Natural killer cell (primary cell): ENCODE results near the gene ELN. TPM values are rescaled to one million over a fixed set of nuclear protein-coding genes. Genes with fewer than 3 reads are reported as not detected.

Source experiments
- ATAC-seq, 3 donors: fragments of 150-1000 bp in 2 of 3; fragments of 200-7000 bp in 1 of 3; cut with Tn5 transposase; 1 replicate in 1 of 3; 2 replicates in 2 of 3; pipeline ENCODE4 v1.10.0; 2021; ENCODE audit warnings: mild to moderate bottlenecking in 2 of 3, moderate library complexity in 2 of 3
- DNase-seq, 2 donors: peaks; one replicate each; pipeline versions ENCODE4 v3.0.0 to v3.0.0-alpha.2; 2013 to 2021; ENCODE audit warnings: mixed read lengths in 1 of 2
- H3K27ac ChIP-seq: one replicate; pipeline ENCODE4 v1.5.1; 2013; ENCODE audit warnings: mild to moderate bottlenecking, low read length
- H3K27me3 ChIP-seq: one replicate; pipeline ENCODE4 v1.6.1; 2013; ENCODE audit warnings: low read length; ENCODE audit not compliant: control insufficient read depth, insufficient read depth
- H3K36me3 ChIP-seq: one replicate; pipeline ENCODE4 v1.6.1; 2013; ENCODE audit warnings: low read length; ENCODE audit not compliant: control insufficient read depth, insufficient read depth
- H3K4me1 ChIP-seq: one replicate; pipeline ENCODE4 v1.6.1; 2013; ENCODE audit warnings: low read length; ENCODE audit not compliant: control insufficient read depth, insufficient read depth
- H3K4me3 ChIP-seq: one replicate; pipeline ENCODE4 v1.5.1; 2013; ENCODE audit warnings: low read length
- H3K9me3 ChIP-seq: one replicate; pipeline ENCODE4 v1.6.1; 2013; ENCODE audit warnings: low read length; ENCODE audit not compliant: control insufficient read depth, insufficient read depth
- H3K27ac Mint-ChIP-seq, 2 donors: one replicate each; pipeline ENCODE4 v1.8.0; 2022; ENCODE audit warnings: mild to moderate bottlenecking in 2 of 2, mixed read lengths in 2 of 2, moderate library complexity in 1 of 2
- H3K27me3 Mint-ChIP-seq, 2 donors: one replicate each; pipeline ENCODE4 v1.8.0; 2022; ENCODE audit warnings: low read depth in 2 of 2, mixed read lengths in 2 of 2
- H3K36me3 Mint-ChIP-seq: one replicate; pipeline ENCODE4 v1.8.0; 2022; ENCODE audit warnings: mixed read lengths
- H3K4me1 Mint-ChIP-seq, 2 donors: one replicate each; pipeline ENCODE4 v1.8.0; 2022; ENCODE audit warnings: mixed read lengths in 2 of 2
- H3K4me3 Mint-ChIP-seq: one replicate; pipeline ENCODE4 v1.8.0; 2022; ENCODE audit warnings: mild to moderate bottlenecking, moderate library complexity, mixed read lengths
- H3K9me3 Mint-ChIP-seq, 2 donors: one replicate each; pipeline ENCODE4 v1.8.0; 2022; ENCODE audit warnings: mixed read lengths in 2 of 2
- WGBS: methylation state at CpG from one replicate; pipeline ENCODE4 v1.1.7; 2013; ENCODE audit warnings: missing lambda C conversion rate; ENCODE audit not compliant: insufficient coverage; 5-methylcytosine and 5-hydroxymethylcytosine counted together
- intact Hi-C: fragments of 100-400 bp; cut with micrococcal nuclease; formaldehyde crosslinking; loops from one replicate; pipeline ENCODE4 v1.14.2; 2022
- total RNA-seq, 4 donors: library from RNA; stranded (reverse); fragments of 120-200 nt in 1 of 4; gene quantifications; one replicate each; pipeline versions ENCODE4 v1.2.3 to v1.2.4, GENCODE V29; 2013 to 2022
- TF ChIP-seq, protein P1 (sequence below): fragments of 200-600 bp; IDR thresholded peaks from one replicate; pipeline ENCODE4 v1.8.0; 2022; ENCODE audit warnings: antibody characterized with exemption

ELN gene
- total RNA-seq, 3 donors from 2014 or later (not counting 1 experiment from before 2014, with no cell fraction given) = 0.75 TPM; not detected in 2

- H3K4me1 Mint-ChIP-seq = no peaks in the 10 kb centered on the region
- H3K27me3 Mint-ChIP-seq = peaks cover 0 to 5% of the 10 kb centered on the region in 2 donors
- no peaks in the 10 kb centered on the region for H3K9me3 ChIP-seq
- TF ChIP-seq, protein P1, sequence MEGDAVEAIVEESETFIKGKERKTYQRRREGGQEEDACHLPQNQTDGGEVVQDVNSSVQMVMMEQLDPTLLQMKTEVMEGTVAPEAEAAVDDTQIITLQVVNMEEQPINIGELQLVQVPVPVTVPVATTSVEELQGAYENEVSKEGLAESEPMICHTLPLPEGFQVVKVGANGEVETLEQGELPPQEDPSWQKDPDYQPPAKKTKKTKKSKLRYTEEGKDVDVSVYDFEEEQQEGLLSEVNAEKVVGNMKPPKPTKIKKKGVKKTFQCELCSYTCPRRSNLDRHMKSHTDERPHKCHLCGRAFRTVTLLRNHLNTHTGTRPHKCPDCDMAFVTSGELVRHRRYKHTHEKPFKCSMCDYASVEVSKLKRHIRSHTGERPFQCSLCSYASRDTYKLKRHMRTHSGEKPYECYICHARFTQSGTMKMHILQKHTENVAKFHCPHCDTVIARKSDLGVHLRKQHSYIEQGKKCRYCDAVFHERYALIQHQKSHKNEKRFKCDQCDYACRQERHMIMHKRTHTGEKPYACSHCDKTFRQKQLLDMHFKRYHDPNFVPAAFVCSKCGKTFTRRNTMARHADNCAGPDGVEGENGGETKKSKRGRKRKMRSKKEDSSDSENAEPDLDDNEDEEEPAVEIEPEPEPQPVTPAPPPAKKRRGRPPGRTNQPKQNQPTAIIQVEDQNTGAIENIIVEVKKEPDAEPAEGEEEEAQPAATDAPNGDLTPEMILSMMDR = no peak
- 85% methylated on average over 7 of the region's 7 CpGs for WGBS
- H3K27me3 ChIP-seq = no peaks in the 10 kb centered on the region
- no peaks in the 10 kb centered on the region for H3K36me3 ChIP-seq
- intact Hi-C loops = no loop called here
- no peak overlapping the region for H3K4me3 ChIP-seq
- H3K36me3 Mint-ChIP-seq = no peaks in the 10 kb centered on the region
- H3K27ac Mint-ChIP-seq = no peak overlapping the region
- ATAC-seq (no peak), DNase-seq (no peak)
- no peaks in the 10 kb centered on the region for H3K9me3 Mint-ChIP-seq
- no peaks in the 10 kb centered on the region for H3K4me1 ChIP-seq
- no peak overlapping the region for H3K27ac ChIP-seq
- no peak overlapping the region for H3K4me3 Mint-ChIP-seq
These were observed 46.0 kb upstream of the ELN start for GRCh38 chr7:73981933-73982332.

DNA sequence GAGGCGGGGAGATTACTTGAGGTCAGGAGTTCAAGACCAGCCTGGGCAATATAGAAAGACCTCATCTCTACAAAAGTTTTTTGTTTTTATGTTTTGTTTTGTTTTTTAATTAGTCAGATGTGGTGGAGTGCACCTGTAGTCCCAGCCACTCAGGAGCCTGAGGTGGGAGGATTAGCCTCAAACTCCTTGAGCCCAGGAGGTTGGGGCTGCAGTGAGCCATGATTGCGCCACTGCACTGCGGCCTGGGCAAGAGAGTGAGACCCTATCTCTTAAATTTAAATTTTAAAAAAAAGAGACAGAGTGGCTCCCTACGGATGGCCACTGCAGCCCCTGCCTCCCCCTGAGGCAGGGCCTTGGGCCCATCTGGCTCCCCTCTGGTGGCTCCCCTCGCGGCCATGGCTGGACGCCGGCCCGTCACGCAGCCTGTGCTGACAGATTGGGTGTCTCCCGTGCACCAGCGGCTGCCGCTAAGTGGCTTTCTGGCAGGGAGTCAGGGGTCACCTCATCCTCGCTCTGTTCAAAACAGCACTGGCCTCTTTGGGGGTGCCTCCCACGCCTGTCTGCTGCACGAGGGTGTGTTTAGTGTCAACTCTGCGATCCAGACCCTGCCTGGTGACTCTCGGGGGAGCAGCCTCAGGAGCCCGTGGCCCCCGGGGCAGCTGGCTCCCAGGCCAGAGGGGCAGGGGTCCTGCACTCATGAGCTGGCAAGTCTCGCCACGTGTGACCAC lies 44.4 kb upstream of the ELN start:
- H3K27ac Mint-ChIP-seq = no peak overlapping the region
- peaks cover 0 to 5% of the 10 kb centered on the region in 2 donors for H3K27me3 Mint-ChIP-seq
- H3K4me1 Mint-ChIP-seq = no peaks in the 10 kb centered on the region
- Histone ChIP-seq H3K4me3 (no peak overlapping the region), H3K4me1 (no peaks in the 10 kb centered on the region), H3K9me3 (no peaks in the 10 kb centered on the region), H3K36me3 (no peaks in the 10 kb centered on the region), H3K27me3 (no peaks in the 10 kb centered on the region), H3K27ac (no peak overlapping the region)
- H3K9me3 Mint-ChIP-seq = no peaks in the 10 kb centered on the region
- 94% methylated on average over 22 of the region's 22 CpGs for WGBS
- H3K36me3 Mint-ChIP-seq = no peaks in the 10 kb centered on the region
- DNase-seq = no peak
- TF ChIP-seq, protein P1 = no peak
- ATAC-seq = no peak
- no peak overlapping the region for H3K4me3 Mint-ChIP-seq
- intact Hi-C loops = no loop called here

GRCh38 chr7:73984481-73985205 lies 43.3 kb upstream of the ELN start:
- H3K4me1 ChIP-seq = no peaks in the 10 kb centered on the region
- Mint-ChIP-seq H3K4me3 (no peak overlapping the region), H3K36me3 (no peaks in the 10 kb centered on the region), H3K27me3 (peaks cover 0 to 5% of the 10 kb centered on the region in 2 donors), H3K27ac (no peak overlapping the region), H3K4me1 (no peaks in the 10 kb centered on the region), H3K9me3 (no peaks in the 10 kb centered on the region)
- H3K9me3 ChIP-seq = no peaks in the 10 kb centered on the region
- ATAC-seq = no peak
- DNase-seq = no peak
- TF ChIP-seq, protein P1 = no peak
- no peak overlapping the region for H3K27ac ChIP-seq
- no peaks in the 10 kb centered on the region for H3K36me3 ChIP-seq
- H3K27me3 ChIP-seq = no peaks in the 10 kb centered on the region
- H3K4me3 ChIP-seq = no peak overlapping the region
- WGBS = 85% methylated on average over 17 of the region's 19 CpGs
- intact Hi-C loops = no loop called here
